Measurements from ENCODE around the gene ROBO1. TPM values are rescaled to one million over a fixed set of nuclear protein-coding genes. Genes with fewer than 3 reads are reported as not detected.

The ROBO1 gene
- total and polyA plus RNA-seq, 2 donors (not counting 3 experiments of a cell fraction or from before 2014, with no cell fraction given): 5.9 to 14.2 TPM

DNA sequence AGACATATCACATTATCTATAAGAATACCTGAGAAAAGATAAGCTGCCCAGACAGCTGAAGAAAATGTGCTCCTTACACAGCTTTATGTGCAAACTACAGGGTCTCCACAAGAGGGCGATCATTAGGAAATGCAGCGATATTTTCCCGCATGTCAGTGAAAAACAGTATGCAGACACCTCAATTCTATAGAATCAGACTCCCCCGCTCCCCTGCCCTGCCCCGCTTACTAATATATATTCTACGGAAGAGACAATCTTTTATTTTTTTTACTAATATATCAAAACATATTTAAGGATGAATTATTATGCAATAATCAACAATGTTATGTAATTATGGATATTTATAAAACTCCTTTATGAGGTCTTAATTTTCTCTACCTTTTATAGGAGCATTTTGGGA is 681.3 kb downstream of the ROBO1 start:
- ChIA-PET CTCF (interaction anchor here (0.6 to 5.8 kb wide), 75 partner anchors 9 to 1591 kb away, joined by 3 to 301 read pairs (median 4); no protein-coding TSS in a partner anchor), POLR2A (interaction anchor here (1.4 kb wide), 1 partner anchor 276 kb away, joined by 3 read pairs; no protein-coding TSS in a partner anchor)
- H3K79me2 ChIP-seq (ENCODE audit: control insufficient read depth, insufficient read depth, low read length): no peaks in the 10 kb centered on the region
- H3K27me3 ChIP-seq (ENCODE audit: control insufficient read depth in 2 of 2, insufficient read depth in 2 of 2, low read length in 2 of 2): no peaks in the 10 kb centered on the region
- no peak overlapping the region for H3K4me2 ChIP-seq (ENCODE audit: insufficient read depth, low read length)
- peak; percentile 57 for DNase-seq (ENCODE audit: low read depth, low spot score)
- H3K36me3 ChIP-seq (ENCODE audit: control insufficient read depth in 2 of 2, extremely low read depth in 1 of 2, insufficient read depth in 2 of 2, low read length in 2 of 2): no peaks in the 10 kb centered on the region
- no peak overlapping the region for H3K9ac ChIP-seq (replicated peaks; ENCODE audit: extremely low read depth, insufficient read depth, low read length)
- BruUV-seq (replicated peaks): no TSS peak
- dilution Hi-C loops (cut with MboI; ENCODE audit: extremely low pct_ligation_motif_present, low sequenced_read_pairs) (no loop called here), intact Hi-C loops (cut with micrococcal nuclease) (loop anchor here (1.0 kb wide), 4 partner anchors 275 to 431 kb away; no protein-coding TSS in a partner anchor)
- FAIRE-seq: peak; percentile 65
- no peak overlapping the region for H3K4me3 ChIP-seq (replicated peaks in 1 of 3; ENCODE audit: insufficient read depth in 1 of 3, low read depth in 1 of 3, low read length in 3 of 3)
- H3K9me1 ChIP-seq (replicated peaks; ENCODE audit: control insufficient read depth, extremely low read depth, insufficient read depth, low read length): no peaks in the 10 kb centered on the region
- H3K9me3 ChIP-seq (replicated peaks; ENCODE audit: control insufficient read depth, insufficient read depth, low read length): no peaks in the 10 kb centered on the region
- TF ChIP-seq, protein P1, sequence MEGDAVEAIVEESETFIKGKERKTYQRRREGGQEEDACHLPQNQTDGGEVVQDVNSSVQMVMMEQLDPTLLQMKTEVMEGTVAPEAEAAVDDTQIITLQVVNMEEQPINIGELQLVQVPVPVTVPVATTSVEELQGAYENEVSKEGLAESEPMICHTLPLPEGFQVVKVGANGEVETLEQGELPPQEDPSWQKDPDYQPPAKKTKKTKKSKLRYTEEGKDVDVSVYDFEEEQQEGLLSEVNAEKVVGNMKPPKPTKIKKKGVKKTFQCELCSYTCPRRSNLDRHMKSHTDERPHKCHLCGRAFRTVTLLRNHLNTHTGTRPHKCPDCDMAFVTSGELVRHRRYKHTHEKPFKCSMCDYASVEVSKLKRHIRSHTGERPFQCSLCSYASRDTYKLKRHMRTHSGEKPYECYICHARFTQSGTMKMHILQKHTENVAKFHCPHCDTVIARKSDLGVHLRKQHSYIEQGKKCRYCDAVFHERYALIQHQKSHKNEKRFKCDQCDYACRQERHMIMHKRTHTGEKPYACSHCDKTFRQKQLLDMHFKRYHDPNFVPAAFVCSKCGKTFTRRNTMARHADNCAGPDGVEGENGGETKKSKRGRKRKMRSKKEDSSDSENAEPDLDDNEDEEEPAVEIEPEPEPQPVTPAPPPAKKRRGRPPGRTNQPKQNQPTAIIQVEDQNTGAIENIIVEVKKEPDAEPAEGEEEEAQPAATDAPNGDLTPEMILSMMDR (IDR thresholded peaks at IDR 0.05; ENCODE audit: extremely low read depth in 1 of 2, insufficient read depth in 1 of 2, low read depth in 1 of 2, low read length in 2 of 2): peak; percentile 65 to 71
- TF ChIP-seq POLR2AphosphoS5 (IDR thresholded peaks at IDR 0.05; ENCODE audit: insufficient read depth, low read depth, low read length) (no peak), EZH2 (IDR thresholded peaks at IDR 0.05; ENCODE audit: borderline replicate concordance, low read depth, low read length, severe bottlenecking) (no peak), MYC (IDR thresholded peaks at IDR 0.05; ENCODE audit: low read depth, low read length) (no peak)
- no peaks in the 10 kb centered on the region for H3K4me1 ChIP-seq (ENCODE audit: control insufficient read depth, extremely low read depth, insufficient read depth, low read length)
- H2AFZ ChIP-seq (ENCODE audit: low read depth, low read length): no peak overlapping the region
- H4K20me1 ChIP-seq (replicated peaks; ENCODE audit: control insufficient read depth, extremely low read depth, insufficient read depth, low read length): no peaks in the 10 kb centered on the region
- H3K27ac ChIP-seq (ENCODE audit: insufficient read depth, low read depth, low read length): no peak overlapping the region

DNA sequence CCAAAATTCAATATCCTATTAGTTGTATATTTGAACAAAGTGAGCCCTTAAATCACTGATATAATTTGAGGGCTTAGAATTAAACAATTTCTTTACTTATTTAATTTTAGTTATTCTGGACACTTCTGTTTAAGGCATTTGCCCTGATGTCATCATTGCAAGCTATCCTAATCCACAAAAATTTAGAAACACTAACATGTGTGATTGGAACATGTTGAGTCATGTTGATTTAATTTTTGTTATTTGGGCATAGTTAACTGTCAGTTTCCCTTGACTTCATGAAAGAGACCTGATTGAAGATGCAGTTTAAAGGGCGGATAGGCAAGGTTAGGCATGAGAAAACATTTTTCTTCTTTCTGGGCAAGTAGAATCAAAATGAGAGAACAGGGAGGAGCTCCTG is 682.6 kb downstream of the ROBO1 start:
- Histone ChIP-seq H3K79me2 (ENCODE audit: control insufficient read depth, insufficient read depth, low read length) (no peaks in the 10 kb centered on the region), H2AFZ (ENCODE audit: low read depth, low read length) (no peak overlapping the region), H3K27ac (ENCODE audit: insufficient read depth, low read depth, low read length) (no peak overlapping the region), H3K4me2 (ENCODE audit: insufficient read depth, low read length) (no peak overlapping the region), H3K4me3 (replicated peaks in 1 of 3; ENCODE audit: insufficient read depth in 1 of 3, low read depth in 1 of 3, low read length in 3 of 3) (no peak overlapping the region), H4K20me1 (replicated peaks; ENCODE audit: control insufficient read depth, extremely low read depth, insufficient read depth, low read length) (no peaks in the 10 kb centered on the region), H3K27me3 (ENCODE audit: control insufficient read depth in 2 of 2, insufficient read depth in 2 of 2, low read length in 2 of 2) (no peaks in the 10 kb centered on the region), H3K9me1 (replicated peaks; ENCODE audit: control insufficient read depth, extremely low read depth, insufficient read depth, low read length) (no peaks in the 10 kb centered on the region), H3K9me3 (replicated peaks; ENCODE audit: control insufficient read depth, insufficient read depth, low read length) (no peaks in the 10 kb centered on the region), H3K4me1 (ENCODE audit: control insufficient read depth, extremely low read depth, insufficient read depth, low read length) (no peaks in the 10 kb centered on the region), H3K36me3 (ENCODE audit: control insufficient read depth in 2 of 2, extremely low read depth in 1 of 2, insufficient read depth in 2 of 2, low read length in 2 of 2) (no peaks in the 10 kb centered on the region), H3K9ac (replicated peaks; ENCODE audit: extremely low read depth, insufficient read depth, low read length) (no peak overlapping the region)
- ChIA-PET POLR2A (no interaction called here), CTCF (interaction anchor here (1.2 to 5.8 kb wide), 12 partner anchors 12 to 434 kb away, joined by 5 to 301 read pairs (median 18); no protein-coding TSS in a partner anchor)
- dilution Hi-C loops (cut with MboI; ENCODE audit: extremely low pct_ligation_motif_present, low sequenced_read_pairs) (no loop called here), intact Hi-C loops (cut with micrococcal nuclease) (no loop called here)
- BruUV-seq (replicated peaks): no TSS peak
- DNase-seq (ENCODE audit: low read depth, low spot score): no peak
- TF ChIP-seq MYC (IDR thresholded peaks at IDR 0.05; ENCODE audit: low read depth, low read length) (no peak), FOS (IDR thresholded peaks at IDR 0.05; ENCODE audit: borderline replicate concordance, insufficient read depth, low read length) (no peak), POLR2A (IDR thresholded peaks at IDR 0.05; ENCODE audit: low read depth, low read length) (no peak), GATA2 (IDR thresholded peaks at IDR 0.05; ENCODE audit: insufficient read depth, insufficient read length, low read depth, low read length) (no peak), JUN (IDR thresholded peaks at IDR 0.05; ENCODE audit: borderline replicate concordance, insufficient read depth, insufficient read length, low read depth) (no peak), POLR2AphosphoS5 (IDR thresholded peaks at IDR 0.05; ENCODE audit: insufficient read depth, low read depth, low read length) (no peak), EZH2 (IDR thresholded peaks at IDR 0.05; ENCODE audit: borderline replicate concordance, low read depth, low read length, severe bottlenecking) (no peak)
- TF ChIP-seq, protein P2, sequence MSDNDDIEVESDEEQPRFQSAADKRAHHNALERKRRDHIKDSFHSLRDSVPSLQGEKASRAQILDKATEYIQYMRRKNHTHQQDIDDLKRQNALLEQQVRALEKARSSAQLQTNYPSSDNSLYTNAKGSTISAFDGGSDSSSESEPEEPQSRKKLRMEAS (IDR thresholded peaks at IDR 0.05; ENCODE audit: insufficient read depth, insufficient read length): no peak
- TF ChIP-seq, protein P1 (IDR thresholded peaks at IDR 0.05; ENCODE audit: extremely low read depth in 1 of 2, insufficient read depth in 1 of 2, low read depth in 1 of 2, low read length in 2 of 2): no peak
- no peak for FAIRE-seq

Measured in endothelial cell of umbilical vein (primary cell).